Right ventricle myocardium inferior (tissue), 1 donor: ENCODE measurements around the gene GOLGA1. TPM values are rescaled to one million over a fixed set of nuclear protein-coding genes. Genes with fewer than 3 reads are reported as not detected.
A peak's percentile ranks its signal among the peaks of the same experiment; 100 is the strongest.

ENCODE experiments used
- ATAC-seq: fragments of 200-7000 bp; cut with Tn5 transposase; one replicate; pipeline ENCODE4 v1.9.1; 2020; ENCODE audit warnings: mild to moderate bottlenecking, moderate library complexity
- DNase-seq: peaks from one replicate; pipeline ENCODE4 v3.0.0; 2021; ENCODE audit errors: missing footprints
- intact Hi-C: fragments of 100-400 bp; cut with DNase I; formaldehyde crosslinking; loops from one replicate; pipeline ENCODE4 v1.11.0; 2022
- total RNA-seq: library from RNA; stranded (reverse); fragmentation: NEBNext Ultra II Directional; extraction: Animal tissue kit (Norgen Biotek cat#: 25700); gene quantifications from one replicate; pipeline ENCODE4 v1.2.1, GENCODE V29; 2021
- donor health status: DM: no; HTN: yes; CAD: no; lungs with severe emphysema.

The GOLGA1 gene
- total RNA-seq, 1 donor from 2014 or later, result 16.4 TPM

- no peak for ATAC-seq
- intact Hi-C loops, result no loop called here
These were observed 51.9 kb downstream of the GOLGA1 start for GRCh38 chr9:124889006-124889405.

DNA sequence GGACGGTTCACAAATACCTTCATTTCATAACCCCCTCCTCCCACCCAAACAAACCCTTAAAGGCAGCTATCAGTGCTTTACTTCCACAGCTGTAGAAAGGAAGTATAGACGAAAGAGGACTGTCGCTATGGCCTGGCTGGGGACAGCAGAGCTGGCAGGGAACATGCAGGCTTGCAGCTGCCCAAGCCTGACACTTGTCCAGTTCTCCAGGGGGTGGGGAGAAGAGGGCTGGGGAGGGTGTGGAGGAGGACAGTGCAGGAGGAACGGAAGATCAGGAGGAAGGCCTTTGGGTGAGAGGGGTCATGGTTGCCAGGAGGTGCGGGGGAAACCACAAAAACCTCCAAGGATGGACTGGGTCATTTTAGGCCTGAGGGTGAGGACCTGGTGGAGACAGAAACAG lies 53.1 kb downstream of the GOLGA1 start:
- ATAC-seq, result no peak
- intact Hi-C loops, result no loop called here
- no peak for DNase-seq

More at GRCh38 chr9:124889006-124889405, 51.9 kb downstream of the GOLGA1 start:
- no peak for DNase-seq

GRCh38 chr9:124886866-124887492 lies 53.9 kb downstream of the GOLGA1 start:
- ATAC-seq (peak; percentile 29), DNase-seq (no peak)
- intact Hi-C loops, result no loop called here

DNA sequence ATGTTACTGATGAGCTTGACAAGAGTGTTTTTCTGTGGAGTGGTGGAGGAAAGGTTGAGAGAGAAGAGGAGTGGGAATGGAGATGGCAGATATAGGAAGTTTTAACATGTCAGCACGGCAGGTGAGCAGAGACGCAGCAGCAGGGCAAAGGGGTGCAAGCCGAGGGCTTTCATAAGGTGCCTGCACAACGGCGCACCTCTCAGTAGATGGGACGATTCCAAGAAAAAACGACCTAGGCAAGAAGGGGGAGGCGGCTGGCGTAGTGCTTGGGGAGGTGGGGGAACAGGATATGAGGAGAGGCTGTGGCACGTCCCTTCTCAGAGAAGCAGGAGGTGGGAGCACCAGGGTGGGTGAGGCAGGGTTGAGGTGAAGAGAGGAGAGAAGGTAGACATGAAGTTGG lies 54.4 kb downstream of the GOLGA1 start:
- no peak for ATAC-seq
- intact Hi-C loops, result no loop called here
- DNase-seq, result no peak

DNA sequence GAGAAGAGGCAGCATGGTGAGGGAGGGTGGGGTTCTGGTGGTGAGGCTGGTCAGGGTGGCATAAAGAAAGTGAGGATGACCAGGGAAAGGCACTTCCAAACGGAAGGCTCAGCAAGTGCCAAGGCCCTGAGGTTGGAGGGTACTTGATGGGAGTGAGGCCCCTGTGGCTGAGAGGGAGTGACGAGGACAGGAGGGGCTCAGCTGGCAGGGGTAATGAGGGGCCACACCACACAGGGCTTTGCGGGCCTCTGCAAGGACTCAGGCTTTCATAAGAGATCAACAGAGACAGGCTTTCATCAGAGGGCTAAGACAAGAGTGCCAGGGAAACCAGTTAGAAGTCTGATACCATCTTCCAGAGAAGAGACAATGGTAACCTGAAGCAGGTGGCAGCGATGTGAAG lies 55.3 kb downstream of the GOLGA1 start:
- ATAC-seq, result no peak
- DNase-seq, result no peak
- intact Hi-C loops, result no loop called here

DNA sequence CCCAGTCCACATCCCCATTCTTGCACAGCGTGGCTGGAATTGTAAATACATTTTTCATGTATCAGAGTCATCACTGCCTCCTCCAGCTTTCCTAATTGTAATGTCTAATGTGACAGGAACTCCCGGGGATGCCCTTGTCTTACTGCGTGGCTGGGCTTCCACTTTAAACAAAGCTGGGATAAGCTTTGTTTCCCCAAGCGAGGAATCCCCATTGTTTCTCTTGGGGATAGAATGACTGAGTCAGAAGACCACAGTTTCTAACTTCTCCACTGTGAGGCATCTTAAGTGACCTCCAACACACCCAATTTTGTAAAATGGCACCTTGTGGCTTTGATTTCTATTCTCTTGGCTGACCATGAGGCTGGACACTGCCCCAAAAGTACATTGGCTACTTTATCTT lies 56.5 kb downstream of the GOLGA1 start:
- no peak for ATAC-seq
- DNase-seq, result no peak
- intact Hi-C loops, result no loop called here

DNA sequence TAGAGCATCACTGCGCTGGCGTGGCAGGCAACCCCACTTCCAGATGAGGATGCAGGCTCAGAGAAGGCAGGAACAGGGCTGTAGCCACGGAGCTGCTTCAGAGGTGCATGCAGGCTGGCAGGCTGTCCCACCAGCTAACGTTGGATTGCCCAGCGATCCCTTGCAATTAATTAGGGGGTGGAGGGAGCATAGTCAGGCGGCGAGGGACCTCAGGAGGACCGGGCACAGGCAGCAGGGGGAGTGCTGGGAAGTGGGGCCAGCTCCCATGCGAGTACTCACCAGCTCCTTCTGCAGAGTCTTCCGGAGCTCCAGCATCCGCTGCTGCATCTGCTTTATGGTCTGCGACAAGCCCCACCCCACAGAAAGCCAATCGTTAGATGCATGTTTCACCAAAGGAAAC lies 58.7 kb downstream of the GOLGA1 start:
- intact Hi-C loops, result no loop called here
- no peak for ATAC-seq
- peak; percentile 17 for DNase-seq

DNA sequence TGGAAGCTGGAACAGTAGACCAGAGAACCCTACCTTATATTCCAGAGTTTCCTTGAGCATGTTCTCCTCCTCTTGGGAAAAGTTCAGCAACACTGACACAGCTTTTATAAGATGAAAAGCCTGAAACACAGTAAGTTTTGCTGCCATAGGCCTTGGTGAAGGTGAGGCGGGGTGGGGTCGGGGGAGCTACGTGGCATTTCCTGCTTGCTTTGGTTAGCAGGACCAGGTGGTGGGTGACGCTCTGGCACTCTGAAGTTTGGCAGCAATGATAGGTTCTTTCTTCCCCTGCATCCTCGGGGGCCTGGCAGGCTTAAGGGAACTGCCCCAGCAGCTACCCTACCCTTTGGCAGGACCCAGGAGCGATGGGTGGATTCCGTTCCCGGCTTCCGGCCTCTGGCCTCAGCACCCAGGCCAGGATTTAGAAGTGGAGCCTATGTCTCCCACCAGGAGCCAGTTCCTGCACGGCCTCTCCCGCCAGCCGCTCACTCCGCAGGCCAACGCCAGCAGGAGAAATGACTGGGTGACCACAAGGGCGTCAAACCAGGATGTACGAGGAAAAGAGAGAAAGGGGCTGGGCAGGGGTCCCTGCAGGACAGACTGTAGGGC lies 59.6 kb downstream of the GOLGA1 start:
- intact Hi-C loops, result no loop called here
- no peak for ATAC-seq
- peak; percentile 17 for DNase-seq

DNA sequence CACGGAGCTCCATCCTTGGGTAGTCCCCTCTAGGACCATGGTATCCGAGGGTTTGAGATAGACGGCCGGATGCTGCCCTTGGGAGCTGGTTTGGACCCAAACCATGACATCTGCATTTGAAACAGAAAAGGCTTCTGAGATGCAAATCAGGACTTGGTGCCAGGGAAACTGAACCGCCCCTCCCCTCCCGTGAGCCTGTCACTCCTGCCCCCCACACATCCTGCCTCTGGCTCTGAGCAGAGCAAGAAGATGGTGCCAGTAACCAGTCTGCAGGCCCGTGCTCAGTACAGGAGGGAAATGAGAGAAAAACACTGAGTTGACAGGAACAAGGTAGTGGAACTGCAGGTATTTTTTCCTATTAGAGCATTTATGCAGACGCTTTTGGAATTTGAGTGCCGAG lies 60.4 kb downstream of the GOLGA1 start:
- intact Hi-C loops, result no loop called here
- DNase-seq, result no peak

DNA sequence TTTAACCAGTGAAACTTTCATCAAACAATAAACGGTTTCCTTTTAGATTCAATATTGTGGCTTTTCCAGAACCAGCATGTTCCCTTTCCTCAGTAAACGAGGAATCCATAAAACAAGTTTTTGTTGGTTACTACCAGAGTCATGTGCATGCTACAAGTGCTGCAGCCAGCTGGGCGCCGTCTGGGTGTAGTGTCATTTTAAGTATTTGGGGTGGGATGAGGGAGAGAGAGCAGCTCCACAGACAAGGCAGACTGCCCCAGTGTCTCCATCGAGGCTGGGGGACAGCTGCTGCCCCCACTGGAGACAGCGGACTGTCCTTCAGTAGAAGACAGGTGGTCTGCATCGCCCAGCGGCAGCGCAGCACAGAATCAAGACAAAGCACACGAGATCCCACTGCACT lies 61.7 kb downstream of the GOLGA1 start:
- ATAC-seq, result no peak
- intact Hi-C loops, result no loop called here
- no peak for DNase-seq

More for the DNA sequence above, 60.4 kb downstream of the GOLGA1 start:
- ATAC-seq, result no peak

- DNase-seq (no peak), ATAC-seq (no peak)
- intact Hi-C loops, result no loop called here
These were observed 62.4 kb downstream of the GOLGA1 start for GRCh38 chr9:124878518-124878917.

GRCh38 chr9:124878021-124878420 lies 62.9 kb downstream of the GOLGA1 start:
- ATAC-seq, result no peak
- no peak for DNase-seq
- intact Hi-C loops, result no loop called here

GRCh38 chr9:124877021-124877782 lies 63.7 kb downstream of the GOLGA1 start:
- intact Hi-C loops, result no loop called here
- no peak for ATAC-seq
- DNase-seq, result no peak

GRCh38 chr9:124875501-124875900 lies 65.4 kb downstream of the GOLGA1 start:
- peak; percentile 3 for DNase-seq
- intact Hi-C loops, result no loop called here

GRCh38 chr9:124873664-124874063 lies 67.2 kb downstream of the GOLGA1 start:
- ATAC-seq (no peak), DNase-seq (no peak)
- intact Hi-C loops, result loop anchor here (5.0 kb wide), 2 partner anchors 69 to 274 kb away; partner anchors contain the start of gene GOLGA1

More at GRCh38 chr9:124875501-124875900, 65.4 kb downstream of the GOLGA1 start:
- no peak for ATAC-seq

- ATAC-seq (no peak), DNase-seq (no peak)
- intact Hi-C loops, result loop anchor here (5.0 kb wide), 2 partner anchors 71 to 276 kb away; partner anchors contain the start of gene GOLGA1
These were observed 69.7 kb downstream of the GOLGA1 start for GRCh38 chr9:124871156-124871561.

DNA sequence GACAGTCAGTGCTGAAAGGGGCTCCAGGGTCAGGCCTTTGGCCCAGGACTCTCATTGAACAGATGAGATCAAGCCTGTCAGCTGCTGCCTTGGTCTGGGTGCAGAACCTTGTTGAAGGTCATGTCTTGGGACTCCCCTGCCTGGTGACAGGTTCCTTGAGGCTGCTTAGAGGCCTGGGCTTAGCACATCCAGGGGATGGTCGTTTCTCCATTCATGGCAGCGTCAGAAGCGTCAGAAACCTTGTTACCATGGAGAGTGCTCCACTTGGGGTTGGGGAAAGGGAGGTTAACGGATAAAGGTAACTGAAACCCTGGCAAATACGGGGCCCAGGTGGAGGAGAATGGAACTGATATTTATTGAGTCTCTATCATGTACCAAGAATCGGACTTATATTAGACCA lies 70.2 kb downstream of the GOLGA1 start:
- DNase-seq (no peak), ATAC-seq (no peak)
- intact Hi-C loops, result loop anchor here (5.0 kb wide), 2 partner anchors 72 to 277 kb away; partner anchors contain the start of gene GOLGA1

- intact Hi-C loops, result loop anchor here (5.0 to 10.0 kb wide), 3 partner anchors 72 to 505 kb away; partner anchors contain the start of gene GOLGA1
- no peak for DNase-seq
- ATAC-seq, result no peak
These were observed 70.8 kb downstream of the GOLGA1 start for GRCh38 chr9:124869986-124870560.

- ATAC-seq (peak; percentile 11), DNase-seq (no peak)
- intact Hi-C loops, result loop anchor here (10.0 kb wide), 1 partner anchor 505 kb away; no protein-coding TSS in a partner anchor
These were observed 71.4 kb downstream of the GOLGA1 start for GRCh38 chr9:124869466-124869985.
